Neutrophil (primary cell): ENCODE results near the gene JMJD1C.

Experiments
- H3K27ac ChIP-seq: fragments of 200-600 bp; sonication (generic); 2 replicates; pipeline ENCODE4 v1.5.1; 2016; ENCODE audit warnings: mild to moderate bottlenecking, moderate library complexity
- H3K27me3 ChIP-seq: fragments of 200-600 bp; sonication (generic); 2 replicates; pipeline ENCODE4 v1.6.0; 2016; ENCODE audit warnings: mild to moderate bottlenecking
- H3K36me3 ChIP-seq: fragments of 200-600 bp; sonication (generic); 2 replicates; pipeline ENCODE4 v1.5.1; 2017
- H3K4me1 ChIP-seq, 2 experiments: fragments of 200-600 bp in 1 of 2; sonication (generic) in 1 of 2; 1 replicate in 1 of 2; 2 replicates in 1 of 2; pipeline versions ENCODE4 v1.5.1 to v1.6.1; 2013 to 2016; ENCODE audit warnings: low read depth in 1 of 2, low read length in 1 of 2, mild to moderate bottlenecking in 1 of 2, moderate library complexity in 1 of 2; ENCODE audit not compliant: control insufficient read depth in 1 of 2, insufficient read depth in 1 of 2
- H3K4me3 ChIP-seq, 2 experiments: fragments of 200-600 bp in 1 of 2; sonication (generic) in 1 of 2; 1 replicate in 1 of 2; 2 replicates in 1 of 2; pipeline ENCODE4 v1.5.1; 2013 to 2016; ENCODE audit warnings: low read depth in 1 of 2, low read length in 1 of 2, mild to moderate bottlenecking in 1 of 2, moderate library complexity in 1 of 2
- H3K9me3 ChIP-seq: fragments of 200-600 bp; sonication (generic); 2 replicates; pipeline ENCODE4 v1.5.1; 2016
- TF ChIP-seq, protein P1 (sequence below): fragments of 200-600 bp; sonication (generic); IDR thresholded peaks from 2 replicates; pipeline ENCODE4 v1.5.1; 2016; ENCODE audit warnings: antibody characterized with exemption

Gene JMJD1C

DNA sequence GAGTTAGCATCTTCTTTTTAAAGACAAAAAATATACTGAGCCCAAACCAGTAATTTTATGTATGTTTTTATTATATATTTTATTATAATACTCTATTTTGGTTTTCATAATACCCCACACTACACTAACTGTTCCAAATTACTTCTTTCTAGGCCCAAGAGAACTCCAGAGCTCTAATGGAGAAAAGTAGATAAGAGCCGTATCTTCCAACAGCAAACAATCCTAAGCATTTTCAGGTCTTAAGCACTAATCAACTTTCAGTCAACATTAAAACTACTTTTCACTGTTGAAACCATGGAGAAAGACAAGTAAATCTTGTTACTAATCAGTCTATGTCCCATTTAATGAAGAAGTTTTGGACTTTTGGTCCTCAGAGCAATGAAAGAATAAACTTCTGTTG is 55.1 kb downstream of the JMJD1C start:
- Histone ChIP-seq H3K27ac (no peak overlapping the region), H3K4me1 (no peaks in the 10 kb centered on the region), H3K27me3 (no peaks in the 10 kb centered on the region), H3K4me3 (no peak overlapping the region), H3K36me3 (no peaks in the 10 kb centered on the region), H3K9me3 (no peaks in the 10 kb centered on the region)
- TF ChIP-seq, protein P1, sequence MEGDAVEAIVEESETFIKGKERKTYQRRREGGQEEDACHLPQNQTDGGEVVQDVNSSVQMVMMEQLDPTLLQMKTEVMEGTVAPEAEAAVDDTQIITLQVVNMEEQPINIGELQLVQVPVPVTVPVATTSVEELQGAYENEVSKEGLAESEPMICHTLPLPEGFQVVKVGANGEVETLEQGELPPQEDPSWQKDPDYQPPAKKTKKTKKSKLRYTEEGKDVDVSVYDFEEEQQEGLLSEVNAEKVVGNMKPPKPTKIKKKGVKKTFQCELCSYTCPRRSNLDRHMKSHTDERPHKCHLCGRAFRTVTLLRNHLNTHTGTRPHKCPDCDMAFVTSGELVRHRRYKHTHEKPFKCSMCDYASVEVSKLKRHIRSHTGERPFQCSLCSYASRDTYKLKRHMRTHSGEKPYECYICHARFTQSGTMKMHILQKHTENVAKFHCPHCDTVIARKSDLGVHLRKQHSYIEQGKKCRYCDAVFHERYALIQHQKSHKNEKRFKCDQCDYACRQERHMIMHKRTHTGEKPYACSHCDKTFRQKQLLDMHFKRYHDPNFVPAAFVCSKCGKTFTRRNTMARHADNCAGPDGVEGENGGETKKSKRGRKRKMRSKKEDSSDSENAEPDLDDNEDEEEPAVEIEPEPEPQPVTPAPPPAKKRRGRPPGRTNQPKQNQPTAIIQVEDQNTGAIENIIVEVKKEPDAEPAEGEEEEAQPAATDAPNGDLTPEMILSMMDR: no peak

DNA sequence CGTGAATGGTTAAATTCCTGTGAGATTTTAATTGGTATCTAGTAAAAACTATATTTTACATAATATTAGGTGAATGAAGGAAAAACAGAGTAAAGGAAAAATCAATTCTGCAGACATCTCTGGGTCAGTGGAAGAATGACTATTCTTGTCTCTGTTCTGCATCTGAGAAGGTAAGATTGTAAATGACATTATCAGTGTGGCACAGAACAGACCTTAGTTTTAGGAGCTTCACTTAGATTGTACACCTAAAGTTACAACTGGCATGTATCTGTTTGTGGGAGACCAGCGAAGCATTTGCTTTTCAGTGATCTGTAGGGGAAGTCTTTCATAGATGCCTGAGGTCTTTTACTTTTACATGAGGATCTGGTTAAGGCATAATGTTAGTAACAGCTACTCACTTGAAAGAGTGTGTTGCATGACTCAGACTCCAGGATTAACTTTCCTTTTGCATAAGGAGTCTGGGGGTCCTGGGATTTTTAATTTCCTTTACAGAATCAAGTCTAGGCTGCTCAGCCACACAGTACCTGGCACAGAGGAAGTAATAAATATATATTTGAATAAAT is 56.2 kb downstream of the JMJD1C start:
- Histone ChIP-seq H3K4me3 (no peak overlapping the region), H3K27ac (no peak overlapping the region), H3K36me3 (no peaks in the 10 kb centered on the region), H3K27me3 (no peaks in the 10 kb centered on the region), H3K9me3 (no peaks in the 10 kb centered on the region), H3K4me1 (no peaks in the 10 kb centered on the region)
- TF ChIP-seq, protein P1: no peak

DNA sequence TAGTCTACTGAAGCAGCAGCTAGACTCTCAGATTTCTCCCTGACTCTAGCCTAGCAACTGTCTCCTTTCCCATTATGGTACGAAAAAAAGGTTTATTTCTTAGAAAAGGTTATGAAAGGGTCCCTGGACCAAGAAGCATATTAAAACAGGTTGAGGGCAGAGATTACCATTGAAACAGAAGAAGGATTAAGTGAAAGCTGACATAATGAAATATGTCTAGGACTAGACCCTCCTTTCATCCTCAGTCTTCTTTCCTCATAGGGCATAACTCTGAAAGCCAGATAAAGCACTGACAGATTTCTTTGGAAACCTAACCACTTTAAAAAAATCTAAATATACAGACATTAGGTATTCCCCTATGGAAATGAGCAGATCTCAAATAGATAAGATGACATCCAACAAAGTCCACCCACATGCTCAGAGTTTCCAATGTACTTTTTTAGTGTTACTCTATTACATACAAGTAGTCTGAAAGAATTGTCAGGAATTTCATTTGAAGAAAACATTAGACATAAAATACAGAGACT is 58.6 kb downstream of the JMJD1C start:
- no peak overlapping the region for H3K27ac ChIP-seq
- H3K36me3 ChIP-seq: no peaks in the 10 kb centered on the region
- no peaks in the 10 kb centered on the region for H3K27me3 ChIP-seq
- H3K4me3 ChIP-seq: no peak overlapping the region
- H3K9me3 ChIP-seq: no peaks in the 10 kb centered on the region
- TF ChIP-seq, protein P1: no peak
- H3K4me1 ChIP-seq: no peaks in the 10 kb centered on the region

DNA sequence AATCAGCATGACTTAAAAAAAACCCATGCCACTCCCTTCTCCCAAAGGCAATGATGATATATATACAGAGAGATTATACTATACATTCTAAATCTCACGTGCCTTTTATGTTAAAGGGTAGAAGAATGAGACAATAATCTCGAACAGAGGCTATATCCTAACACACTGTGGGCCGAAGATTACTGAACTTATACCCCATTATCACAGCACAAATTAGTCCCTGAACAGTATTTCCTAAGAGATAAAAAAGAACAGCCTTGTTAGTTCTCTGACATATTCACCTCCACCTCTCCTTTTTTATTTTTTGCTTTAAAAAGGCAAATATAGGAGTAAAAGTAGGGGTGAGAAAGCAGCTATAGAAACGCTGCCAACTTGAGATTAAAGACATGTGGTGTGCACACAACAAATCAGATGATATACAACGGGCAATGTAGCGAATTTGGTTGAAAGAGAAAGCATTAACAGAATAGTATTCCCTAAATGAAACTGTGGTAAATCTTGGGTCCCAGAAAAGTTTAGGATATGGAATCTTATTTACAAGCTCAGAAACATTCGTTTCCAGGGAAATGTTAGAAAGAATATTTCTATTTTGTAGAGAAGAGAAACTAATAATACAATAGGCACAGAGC is 69.5 kb downstream of the JMJD1C start:
- Histone ChIP-seq H3K27me3 (no peaks in the 10 kb centered on the region), H3K27ac (no peak overlapping the region), H3K4me1 (peaks cover 27 to 29% of the 10 kb centered on the region in 2 experiments), H3K36me3 (no peaks in the 10 kb centered on the region), H3K4me3 (no peak overlapping the region), H3K9me3 (no peaks in the 10 kb centered on the region)
- TF ChIP-seq, protein P1: no peak

DNA sequence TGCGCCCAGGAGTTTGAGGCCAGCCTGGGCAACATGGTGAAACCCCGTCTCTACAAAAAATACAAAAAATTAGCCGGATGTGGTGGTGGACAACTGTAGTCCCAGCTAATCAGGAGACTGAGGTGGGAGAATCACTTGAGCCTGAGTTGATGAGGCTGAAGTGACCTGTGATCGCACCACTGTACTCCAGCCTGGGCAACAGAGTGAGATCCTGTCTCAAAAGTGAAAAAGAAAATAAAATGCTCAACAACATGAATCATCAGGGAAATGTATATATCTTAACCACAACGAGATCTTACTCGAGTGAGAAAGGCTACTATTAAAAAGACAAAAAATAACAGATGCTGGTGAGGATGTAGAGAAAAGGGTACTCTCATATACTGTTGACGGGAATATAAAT is 72.7 kb downstream of the JMJD1C start:
- Histone ChIP-seq H3K36me3 (no peaks in the 10 kb centered on the region), H3K27ac (peak overlapping the region; percentile 74), H3K9me3 (no peaks in the 10 kb centered on the region), H3K4me1 (peaks cover 42 to 49% of the 10 kb centered on the region in 2 experiments), H3K27me3 (no peaks in the 10 kb centered on the region), H3K4me3 (no peak overlapping the region)
- TF ChIP-seq, protein P1: no peak
